GM21526 (cell line): Measurements from ENCODE around the gene SCLT1.
"Not testable (repeated sequence)": the region's sequence is repeated elsewhere in the genome, so short reads cannot be mapped to it uniquely, and the experiment has no call there.

ENCODE experiments used
- ATAC-seq: cut with Tn5 transposase; IDR thresholded peaks from one replicate; pipeline ENCODE4 v1.9.1; 2021; ENCODE audit warnings: moderate library complexity; ENCODE audit not compliant: unreplicated experiment, low FRiP score

Gene SCLT1

DNA sequence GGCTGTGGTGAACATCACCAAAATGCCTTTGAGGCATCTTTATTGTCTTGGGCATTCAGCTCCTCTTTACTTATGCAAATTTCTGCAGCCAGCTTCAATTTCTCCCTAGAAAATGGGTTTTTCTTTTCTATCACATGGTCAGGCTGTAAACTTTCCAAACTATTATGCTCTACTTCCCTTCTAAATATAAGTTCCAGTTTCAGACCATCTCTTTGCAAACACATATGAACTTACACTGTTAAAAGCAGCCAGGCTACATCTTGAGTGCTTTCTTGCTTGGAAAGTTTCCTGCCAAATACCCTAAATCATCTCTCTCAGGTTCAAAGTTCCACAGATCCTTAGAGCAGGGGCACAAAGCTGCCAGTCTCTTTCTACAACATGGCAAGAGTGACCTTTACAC is 13.2 kb downstream of the SCLT1 start:
- no peak for ATAC-seq

DNA sequence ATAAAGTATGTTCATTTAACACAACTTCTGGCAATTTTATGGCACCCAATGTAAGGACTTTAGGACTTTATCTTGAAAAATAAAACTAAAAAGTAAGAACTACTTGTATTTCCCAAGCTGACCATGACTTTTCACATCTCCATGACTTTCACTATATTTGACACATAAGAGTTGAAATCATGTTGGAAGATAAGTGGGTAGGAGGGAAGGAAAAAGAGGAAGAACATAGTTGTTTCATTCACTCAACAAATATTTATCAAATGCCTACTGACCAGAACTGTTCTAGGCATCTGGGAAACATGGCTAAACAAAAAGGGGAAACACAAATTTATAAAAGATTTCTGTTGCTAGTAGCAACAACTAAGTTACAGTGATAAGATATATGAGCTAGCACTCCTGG is 16.0 kb downstream of the SCLT1 start:
- no peak for ATAC-seq

DNA sequence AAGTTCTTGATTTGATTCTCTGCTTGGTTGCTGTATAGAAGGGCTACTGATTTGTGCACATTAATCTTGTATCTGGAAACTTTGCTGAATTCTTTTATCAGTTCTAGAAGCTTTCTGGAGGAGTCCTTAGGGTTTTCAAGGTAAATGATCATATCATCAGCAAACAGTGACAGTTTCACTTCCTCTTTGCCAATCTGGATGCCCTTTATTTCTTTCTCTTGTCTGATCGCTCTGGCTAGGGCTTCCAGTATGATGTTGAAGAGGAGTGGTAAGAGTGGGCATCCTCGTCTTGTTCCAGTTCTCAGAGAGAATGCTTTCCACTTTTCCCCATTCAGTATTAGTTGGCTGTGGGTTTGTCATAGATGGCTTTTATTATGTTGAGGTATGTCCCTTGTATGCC is 23.8 kb downstream of the SCLT1 start:
- not testable (repeated sequence) for ATAC-seq

DNA sequence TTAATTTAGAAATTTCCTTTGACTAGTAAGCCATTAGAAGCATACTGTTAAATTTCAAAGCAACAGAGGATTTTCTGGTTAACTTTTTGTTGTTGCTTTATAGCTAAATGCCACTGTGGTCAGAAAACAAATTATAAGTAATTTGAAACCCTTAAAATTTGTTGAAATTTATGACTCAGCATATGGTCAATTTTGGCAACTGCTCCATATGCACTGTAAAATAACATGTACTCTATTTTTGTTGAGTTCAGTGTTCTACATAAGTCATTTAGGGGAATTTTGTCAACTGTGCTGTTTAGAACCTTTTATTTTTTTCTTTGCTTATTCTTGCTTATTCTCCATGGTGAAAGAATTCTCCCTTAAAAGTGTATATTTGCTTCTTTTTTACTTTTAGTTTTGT is 28.6 kb downstream of the SCLT1 start:
- no peak for ATAC-seq

DNA sequence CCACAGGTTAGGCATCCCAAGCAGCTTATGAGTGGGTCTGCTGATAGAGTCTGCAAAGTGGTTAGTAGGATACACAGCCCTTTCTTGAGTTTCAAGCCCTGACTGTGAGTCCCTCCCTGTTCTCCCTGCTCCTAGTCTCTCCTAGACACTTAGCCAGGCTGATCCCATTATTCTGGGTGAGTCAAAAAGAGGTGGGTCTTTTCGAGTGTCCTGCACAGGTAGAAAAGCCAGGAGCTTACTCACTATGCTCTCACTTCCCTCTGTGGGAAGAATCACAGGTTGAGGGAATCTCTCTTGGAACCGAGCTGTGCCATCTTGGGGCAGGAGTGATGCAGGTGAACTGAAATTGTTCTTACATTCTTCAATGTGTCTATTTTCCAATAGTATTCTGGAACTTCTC is 29.7 kb downstream of the SCLT1 start:
- no peak for ATAC-seq

DNA sequence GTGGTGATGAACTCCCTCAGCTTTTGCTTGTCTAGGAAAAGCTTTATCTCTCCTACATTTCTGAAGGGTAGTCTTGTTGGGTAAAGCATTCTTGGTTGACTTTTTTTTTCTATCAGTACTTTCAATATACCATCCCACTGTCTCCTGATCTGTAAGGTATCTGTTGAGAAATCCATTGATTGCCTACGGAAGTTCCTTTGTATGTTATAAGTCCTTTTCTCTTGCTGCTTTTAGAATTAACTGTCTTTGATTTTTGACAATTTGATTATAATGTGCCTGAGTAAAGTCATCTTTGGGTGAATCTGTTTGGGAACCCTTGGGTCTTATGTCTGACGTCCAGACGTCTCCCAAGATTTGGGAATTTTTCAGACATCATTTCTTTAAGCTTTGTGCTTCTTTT is 30.8 kb downstream of the SCLT1 start:
- no peak for ATAC-seq

DNA sequence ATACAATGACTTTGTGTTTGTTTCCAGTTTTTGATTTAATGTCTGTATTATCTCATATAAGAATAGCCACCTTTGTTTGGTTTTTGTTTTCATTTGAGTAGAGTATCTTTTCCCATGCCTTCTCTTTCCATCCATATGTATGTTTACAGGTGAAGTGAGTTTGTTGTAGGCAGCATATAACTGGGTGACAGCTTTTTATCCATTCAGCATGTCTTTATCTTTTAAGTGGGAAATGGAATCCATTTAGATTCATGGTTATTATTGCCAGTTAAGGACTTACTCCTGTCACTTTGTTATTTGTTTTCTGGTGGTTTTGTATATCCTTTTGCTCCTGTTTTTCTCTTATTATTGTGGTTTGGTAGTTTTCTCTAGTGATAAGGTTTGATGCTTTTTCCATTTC is 34.3 kb downstream of the SCLT1 start:
- ATAC-seq, result no peak

DNA sequence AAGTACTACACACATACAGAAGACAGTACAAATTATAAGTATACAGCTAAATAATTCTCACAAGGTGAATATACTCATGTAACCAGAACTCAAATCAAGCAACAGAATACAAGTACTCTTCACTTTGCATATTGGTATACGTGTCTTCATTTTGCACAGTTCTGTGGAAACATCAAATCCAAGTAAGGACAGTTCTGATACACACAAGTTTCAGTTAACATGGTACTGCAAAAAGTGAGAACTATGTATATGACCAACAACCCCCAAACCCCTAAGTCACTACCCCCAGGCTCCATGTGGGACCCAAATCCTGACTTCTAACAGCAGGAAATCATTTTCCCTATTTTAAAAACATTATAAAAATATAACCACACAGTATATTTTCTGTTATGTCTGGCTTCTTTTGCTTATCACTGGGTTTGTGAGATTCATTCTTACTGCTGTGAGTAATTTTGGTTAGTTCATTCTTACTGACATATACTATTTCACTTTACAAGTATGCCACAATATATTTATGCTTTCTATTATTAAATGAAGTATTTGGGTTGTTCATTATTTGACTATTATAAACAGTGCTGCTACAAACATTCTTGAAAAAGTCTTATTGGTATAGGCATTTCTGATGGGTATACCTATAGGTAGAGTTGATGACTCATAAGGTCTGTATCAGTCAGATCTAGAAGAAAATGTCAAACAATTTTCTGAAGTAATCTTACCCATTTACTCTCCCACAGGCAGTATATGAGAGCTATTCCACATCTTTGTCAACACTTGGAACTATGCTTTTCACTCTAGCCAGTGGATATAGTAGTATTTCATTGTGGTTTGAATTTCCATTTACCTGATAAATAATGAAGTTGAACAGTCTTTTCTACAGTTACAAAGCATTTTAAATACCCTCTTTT is 47.0 kb downstream of the SCLT1 start:
- ATAC-seq, result no peak

DNA sequence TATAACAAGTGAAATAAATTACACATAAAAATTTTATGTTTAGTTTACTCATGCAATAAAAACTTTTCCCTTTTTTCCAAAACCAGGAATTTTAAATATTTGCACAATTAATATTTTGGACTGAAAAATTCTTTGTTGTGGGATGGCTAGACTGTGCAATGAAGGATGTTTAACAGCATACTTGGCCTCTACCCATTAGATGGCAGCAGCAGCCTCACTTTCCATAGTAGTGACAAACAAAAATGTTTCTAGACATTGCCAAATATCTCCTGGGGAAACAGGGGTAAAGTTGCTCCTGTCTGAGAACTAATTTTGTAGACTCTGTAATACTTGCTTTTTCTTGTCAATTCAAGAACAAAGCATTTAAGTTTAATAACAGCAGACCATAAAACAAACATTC is 49.8 kb downstream of the SCLT1 start:
- no peak for ATAC-seq

DNA sequence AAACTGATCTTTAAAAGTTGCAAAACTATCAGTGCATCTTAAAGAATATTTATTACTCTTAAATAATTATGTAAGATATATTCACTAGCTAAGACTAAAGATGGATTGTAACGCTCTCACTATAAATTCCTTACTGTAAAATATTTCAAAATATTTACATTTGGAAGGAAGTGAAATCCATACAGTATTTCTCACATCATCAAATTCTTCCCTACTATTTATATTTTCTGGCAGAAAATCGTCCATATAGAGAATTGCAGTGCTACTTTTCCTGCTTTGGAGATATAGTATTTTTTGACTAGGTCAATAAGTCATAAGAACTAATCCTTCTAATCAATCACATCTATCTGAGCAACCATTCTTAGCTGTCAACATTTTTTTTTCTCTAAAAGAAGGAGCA is 52.9 kb downstream of the SCLT1 start:
- no peak for ATAC-seq

DNA sequence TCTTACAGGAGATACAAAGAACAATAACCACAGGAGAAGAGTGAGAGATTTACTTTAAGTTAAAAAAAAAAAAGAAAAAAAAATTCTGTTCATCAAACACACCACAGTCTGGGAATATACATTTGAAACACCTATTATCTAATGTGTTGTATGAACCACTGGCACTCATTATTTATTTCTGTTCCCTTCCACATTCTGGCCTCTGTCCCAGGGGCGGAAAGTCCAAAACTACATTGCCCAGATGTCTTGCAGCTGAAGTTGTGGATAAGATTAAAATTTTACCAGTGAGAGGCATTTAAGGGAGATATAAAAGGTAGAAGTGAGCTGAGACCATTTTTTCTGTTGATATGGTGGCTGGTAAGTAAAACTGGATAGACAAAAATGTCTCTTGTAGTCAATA is 56.2 kb downstream of the SCLT1 start:
- no peak for ATAC-seq

DNA sequence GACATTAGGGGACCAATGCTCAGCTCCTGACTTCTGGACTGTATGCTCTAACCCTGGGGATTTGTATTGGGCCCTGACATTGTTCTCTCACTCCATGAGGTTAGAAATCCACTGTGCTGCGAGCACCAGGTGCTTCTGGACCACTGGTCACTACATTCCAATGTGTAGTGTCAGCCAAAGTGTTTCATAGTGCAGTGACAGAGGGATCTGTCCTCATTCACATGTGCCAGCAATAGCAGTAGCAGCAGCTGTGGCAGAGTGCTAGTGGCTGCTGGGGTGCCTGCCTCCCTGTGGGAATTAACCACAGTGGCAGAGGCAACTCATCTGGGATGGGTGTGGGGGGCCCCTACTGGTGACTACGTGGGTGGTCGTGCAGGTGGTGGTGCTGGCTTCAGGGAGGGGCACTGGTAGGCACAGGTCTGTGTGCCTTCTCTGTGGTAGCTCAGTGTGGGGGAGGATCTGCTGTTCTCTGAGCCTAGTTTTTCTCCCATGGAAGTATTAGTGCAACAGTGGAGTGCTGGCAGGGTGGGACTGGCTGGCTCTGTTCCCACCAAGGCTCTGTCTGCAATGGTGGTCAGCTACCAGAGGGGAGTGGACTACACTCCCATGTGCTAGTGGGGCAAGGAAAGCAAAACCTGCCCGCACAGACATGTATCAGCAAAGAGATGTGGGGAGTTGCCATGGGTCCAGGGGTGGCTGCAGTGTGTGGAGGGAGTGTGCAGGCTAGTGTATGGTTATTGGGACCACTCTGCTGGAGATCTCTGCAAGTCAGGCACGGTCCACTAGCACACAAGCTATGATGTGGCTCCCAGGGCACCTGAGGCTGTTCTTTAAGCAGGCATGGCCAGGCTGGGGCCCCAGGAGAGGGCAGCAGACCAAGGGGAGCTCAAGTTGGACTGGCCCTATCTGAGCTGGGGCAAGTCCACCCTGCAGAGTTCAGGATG is 78.5 kb downstream of the SCLT1 start:
- no peak for ATAC-seq

DNA sequence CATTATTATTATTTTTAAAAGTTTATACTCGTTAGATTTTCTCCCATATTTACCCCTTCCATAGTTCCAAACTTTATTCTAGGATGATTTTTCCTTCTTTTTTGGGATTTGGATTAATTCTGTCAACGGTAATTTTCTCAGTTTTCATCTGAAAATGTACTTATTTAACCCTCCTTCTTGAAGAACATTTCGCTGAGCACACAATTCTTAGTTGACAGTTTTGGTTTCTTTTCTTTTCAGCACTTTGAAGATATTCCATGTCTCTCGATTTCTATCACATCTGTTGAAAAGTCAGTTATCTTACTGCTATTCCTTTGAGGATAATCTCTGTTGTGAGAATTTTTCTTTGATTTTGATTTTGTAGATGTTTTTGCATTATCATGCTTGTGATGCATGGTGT is 85.2 kb downstream of the SCLT1 start:
- ATAC-seq, result no peak

DNA sequence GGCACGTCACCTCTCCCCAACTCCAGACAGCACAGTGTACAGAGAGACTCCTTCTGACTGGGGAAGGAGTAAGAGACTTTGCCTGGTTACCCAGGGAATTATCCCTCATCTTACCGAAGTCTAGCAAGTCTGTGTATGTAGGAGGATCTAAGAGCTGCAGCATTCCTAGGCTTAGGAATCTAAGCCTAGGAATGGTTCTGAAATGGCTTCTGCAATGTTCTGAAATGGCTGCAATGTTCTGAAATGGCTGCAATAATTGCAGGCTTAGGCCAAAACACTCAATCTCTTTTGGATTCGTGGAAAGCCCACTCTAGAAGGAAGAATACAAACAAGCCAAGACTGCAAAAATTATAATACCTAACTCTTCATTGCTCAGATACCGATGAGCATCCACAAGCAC is 106.4 kb downstream of the SCLT1 start:
- no peak for ATAC-seq

DNA sequence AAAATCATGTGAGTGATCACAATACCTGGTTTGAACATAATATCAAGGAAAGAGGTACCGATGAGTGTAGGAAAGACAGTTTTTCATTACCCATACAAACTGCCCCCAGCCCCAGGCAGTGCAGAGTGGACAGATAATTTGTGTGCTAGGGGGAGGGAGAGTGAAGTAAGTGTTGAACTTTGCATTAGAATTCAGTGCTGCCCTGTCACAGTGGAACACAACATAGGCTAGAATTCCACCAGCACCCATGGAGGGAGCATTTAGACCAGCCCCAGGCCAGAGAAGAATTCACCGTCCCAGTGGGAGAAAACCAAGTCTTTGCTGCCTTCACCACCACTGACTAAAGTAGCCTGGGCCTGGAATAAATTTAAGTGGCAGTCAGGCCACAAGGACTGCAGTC is 107.3 kb downstream of the SCLT1 start:
- no peak for ATAC-seq

DNA sequence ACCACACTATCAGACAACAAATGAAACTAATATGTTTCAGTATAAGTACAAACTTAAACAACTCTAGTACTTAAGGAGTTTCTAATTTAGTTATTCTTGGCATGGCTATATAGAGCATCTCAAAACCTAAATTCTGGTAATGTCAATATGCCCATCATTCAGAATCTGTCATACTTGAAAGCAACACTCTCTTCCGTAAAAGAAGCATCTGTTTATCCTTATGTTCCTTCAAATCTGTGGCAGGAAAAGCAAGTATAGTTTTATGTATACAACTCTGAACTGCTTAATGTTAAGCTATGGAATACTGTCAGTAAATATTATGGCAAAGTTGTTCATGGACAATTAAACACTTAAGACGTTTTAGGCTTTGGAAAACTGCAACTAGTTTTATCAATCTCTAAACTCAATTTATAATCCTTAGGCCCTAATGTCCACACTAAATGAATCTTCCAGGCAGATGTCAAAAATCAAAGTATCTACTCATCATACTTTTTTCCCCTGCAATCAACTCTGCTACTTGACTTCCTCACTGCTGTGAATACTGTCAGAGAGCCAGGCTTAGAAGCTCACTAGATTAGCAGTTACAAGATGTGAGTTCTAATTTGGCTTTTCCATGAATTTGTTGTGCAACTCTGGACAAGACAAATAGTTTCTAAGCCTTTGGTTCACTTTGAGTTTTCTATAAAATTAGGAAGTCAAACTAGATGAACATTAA is 109.4 kb downstream of the SCLT1 start:
- ATAC-seq, result no peak

DNA sequence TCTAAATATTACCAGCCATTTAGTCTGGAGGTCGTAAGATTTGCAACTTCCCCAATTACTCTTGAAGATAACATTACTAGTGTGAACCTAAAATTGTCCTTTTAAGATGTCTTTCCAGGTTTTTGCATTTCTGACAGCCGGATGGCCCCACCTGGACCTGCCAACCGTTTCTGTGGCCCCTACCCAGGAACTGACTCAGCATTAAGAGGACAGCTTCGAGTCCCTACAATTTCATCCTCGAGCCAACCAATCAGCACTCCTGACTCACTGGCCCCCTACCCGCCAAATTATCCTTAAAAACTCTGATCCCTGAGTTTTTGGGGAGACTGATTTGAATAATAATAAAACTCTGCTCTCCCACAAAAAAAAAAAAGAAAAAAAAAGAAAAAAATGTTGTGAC is 112.0 kb downstream of the SCLT1 start:
- ATAC-seq, result no peak

DNA sequence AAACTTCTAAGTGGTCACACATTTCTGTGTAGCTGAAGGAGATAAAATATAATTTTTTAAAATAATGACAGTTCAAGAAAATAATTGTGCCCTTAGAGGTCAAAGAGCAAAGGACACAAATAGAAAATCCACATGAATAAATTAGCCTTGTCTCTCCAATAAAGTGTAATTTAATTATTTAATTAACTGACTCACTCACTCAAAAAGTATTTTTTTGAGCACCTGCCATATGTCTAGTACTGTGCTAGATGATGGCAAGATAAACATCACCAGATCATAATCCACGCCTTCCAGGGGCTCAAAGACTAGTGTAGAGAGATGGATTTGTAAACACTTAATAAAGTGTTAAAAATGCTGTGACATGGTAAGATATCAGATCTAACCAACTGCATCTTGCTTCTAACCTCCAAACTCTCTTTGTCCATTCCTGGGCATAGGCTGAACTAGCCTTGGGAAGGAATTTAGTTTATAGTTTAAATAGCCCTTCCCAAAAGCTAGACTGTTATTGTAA is 112.5 kb downstream of the SCLT1 start:
- no peak for ATAC-seq

DNA sequence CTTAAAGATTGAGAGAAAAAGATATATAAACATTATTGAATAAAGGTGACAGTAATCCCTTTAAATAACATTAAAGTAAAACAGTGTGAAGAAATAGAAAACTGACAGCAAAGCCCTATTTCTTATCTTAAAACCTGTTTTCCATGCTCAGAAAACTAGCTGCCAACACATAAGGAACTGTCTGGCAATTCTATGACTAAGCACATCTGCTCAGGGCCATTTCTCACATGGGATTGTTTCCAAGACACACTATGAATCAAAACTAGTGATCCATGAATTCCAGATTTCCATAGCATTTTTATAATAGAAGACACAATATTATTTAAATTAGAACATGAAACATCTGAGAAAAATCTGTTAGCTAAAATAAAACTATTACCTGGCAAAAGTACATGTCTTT is 113.4 kb downstream of the SCLT1 start:
- no peak for ATAC-seq

DNA sequence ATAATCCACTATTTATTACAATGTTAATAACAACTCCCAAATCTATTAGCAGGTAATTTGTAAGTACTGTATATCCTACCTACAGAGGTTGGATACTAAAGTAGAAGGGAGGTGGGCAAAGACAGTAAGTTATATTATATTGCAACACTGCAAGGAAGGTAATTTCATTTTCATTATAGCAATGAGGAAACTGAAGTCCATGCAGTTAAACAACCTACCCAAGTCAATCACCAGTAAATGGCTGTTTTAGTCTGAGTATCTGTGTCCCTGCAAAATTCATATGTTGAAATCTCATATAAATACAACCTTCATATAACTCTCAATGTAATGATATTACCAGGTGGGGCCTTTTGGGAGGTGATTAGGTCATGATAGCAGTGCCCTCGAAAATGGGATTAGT is 114.4 kb downstream of the SCLT1 start:
- ATAC-seq, result no peak

DNA sequence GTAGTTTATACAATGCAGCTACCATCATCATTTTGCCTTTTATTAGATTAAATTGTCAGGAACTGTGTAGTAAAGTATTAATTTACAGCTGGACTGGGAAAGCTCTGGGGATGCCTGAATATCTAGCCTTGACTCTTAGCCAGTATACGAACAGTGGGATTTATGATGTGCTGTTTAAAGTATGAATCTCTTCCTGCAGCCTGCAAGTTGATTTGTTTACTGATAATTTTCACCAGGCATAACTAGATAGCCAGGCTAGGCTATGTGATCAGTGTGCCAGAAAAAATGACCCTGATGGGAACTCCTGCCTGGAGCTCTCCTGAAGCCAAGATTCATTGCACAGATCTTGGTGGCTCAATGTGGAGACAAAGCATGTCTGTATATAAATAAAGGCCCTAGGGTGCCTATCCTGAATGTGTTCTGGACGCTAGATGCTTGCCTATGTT is 119.2 kb downstream of the SCLT1 start:
- ATAC-seq, result no peak
